NT2/D1 (cell line): ENCODE data around the gene PTGIS.

Experiments
- YY1 ChIP-seq: IDR thresholded peaks from 2 replicates; pipeline ENCODE4 v1.6.1; 2011; ENCODE audit not compliant: insufficient read length, insufficient read depth
- ZNF274 ChIP-seq: IDR thresholded peaks from 2 replicates; pipeline ENCODE4 v1.6.1; 2011; ENCODE audit warnings: mild to moderate bottlenecking, low read depth, low read length

GRCh38 chr20:49483696-49484123 lies 84.2 kb downstream of the PTGIS start:
- TF ChIP-seq ZNF274 = no peak
- TF ChIP-seq YY1 = no peak
